Spleen (tissue), 7 donors: ENCODE results near the gene VPS8.

Source experiments
- POLR2A ChIP-seq, 3 donors: fragments of 450-650 bp; IDR thresholded peaks; one replicate each; pipeline ENCODE4 v1.5.1; 2017; ENCODE audit warnings: antibody characterized with exemption in 3 of 3, mild to moderate bottlenecking in 1 of 3
- TF ChIP-seq, protein P1 (sequence below), 11 experiments: fragments of 200-600 bp in 7 of 11; fragments of 450-650 bp in 4 of 11; sonication (generic) in 4 of 11; IDR thresholded peaks in 8 of 11; conservative IDR thresholded peaks in 3 of 11; 1 replicate in 7 of 11; 2 replicates in 4 of 11; pipeline versions ENCODE4 v1.4.0 to v1.8.0; 2016 to 2021; ENCODE audit warnings: antibody characterized with exemption in 11 of 11, inconsistent platforms in 4 of 11, mild to moderate bottlenecking in 1 of 11
- donor health status: DM: no; HTN: no; CAD: no; lungs with moderate emphysema.
- donor health status: DM: no; HTN: no; CAD: no.
- donor health status: DM: no; HTN: no; CAD: no.

DNA sequence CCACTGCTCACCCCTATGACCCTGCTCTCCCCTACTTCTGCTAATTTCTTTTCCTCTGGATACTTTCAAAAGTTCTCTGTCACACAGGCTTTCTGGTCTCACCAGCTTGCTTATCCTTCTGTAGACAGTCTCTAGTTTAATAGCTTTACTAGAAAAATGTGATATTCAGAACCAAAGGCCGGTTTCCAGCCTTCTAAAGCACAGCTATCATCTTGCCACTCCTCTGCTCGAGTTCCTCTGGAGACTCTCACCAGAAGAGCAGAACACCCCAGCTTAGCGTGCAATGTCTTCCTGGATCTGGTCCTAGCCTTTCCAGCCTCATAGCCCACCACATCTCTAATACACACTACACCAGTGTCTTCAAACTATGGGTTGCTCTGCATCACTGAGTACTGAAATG lies 1.8 kb upstream of the VPS8 start:
- TF ChIP-seq POLR2A (IDR thresholded peaks at IDR 0.05): no peak
- TF ChIP-seq, protein P1, sequence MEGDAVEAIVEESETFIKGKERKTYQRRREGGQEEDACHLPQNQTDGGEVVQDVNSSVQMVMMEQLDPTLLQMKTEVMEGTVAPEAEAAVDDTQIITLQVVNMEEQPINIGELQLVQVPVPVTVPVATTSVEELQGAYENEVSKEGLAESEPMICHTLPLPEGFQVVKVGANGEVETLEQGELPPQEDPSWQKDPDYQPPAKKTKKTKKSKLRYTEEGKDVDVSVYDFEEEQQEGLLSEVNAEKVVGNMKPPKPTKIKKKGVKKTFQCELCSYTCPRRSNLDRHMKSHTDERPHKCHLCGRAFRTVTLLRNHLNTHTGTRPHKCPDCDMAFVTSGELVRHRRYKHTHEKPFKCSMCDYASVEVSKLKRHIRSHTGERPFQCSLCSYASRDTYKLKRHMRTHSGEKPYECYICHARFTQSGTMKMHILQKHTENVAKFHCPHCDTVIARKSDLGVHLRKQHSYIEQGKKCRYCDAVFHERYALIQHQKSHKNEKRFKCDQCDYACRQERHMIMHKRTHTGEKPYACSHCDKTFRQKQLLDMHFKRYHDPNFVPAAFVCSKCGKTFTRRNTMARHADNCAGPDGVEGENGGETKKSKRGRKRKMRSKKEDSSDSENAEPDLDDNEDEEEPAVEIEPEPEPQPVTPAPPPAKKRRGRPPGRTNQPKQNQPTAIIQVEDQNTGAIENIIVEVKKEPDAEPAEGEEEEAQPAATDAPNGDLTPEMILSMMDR (IDR thresholded peaks at IDR 0.05 in 8 of 11, conservative IDR thresholded peaks at IDR 0.05 in 3 of 11): no peak
